AG10803 (cell line): ENCODE results near the gene CSRP2.

Source experiments
- DNase-seq: peaks from one replicate; pipeline ENCODE4 v3.0.0; 2010; ENCODE audit warnings: low read depth
- H3K4me3 ChIP-seq: 2 replicates; pipeline ENCODE4 v1.5.1; 2011; ENCODE audit warnings: mild to moderate bottlenecking, low read length, control low read depth
- CTCF ChIP-seq: conservative IDR thresholded peaks from 2 replicates; pipeline ENCODE4 v1.5.1; 2011; ENCODE audit warnings: mild to moderate bottlenecking, low read length, control low read depth, inconsistent platforms

Gene CSRP2

DNA sequence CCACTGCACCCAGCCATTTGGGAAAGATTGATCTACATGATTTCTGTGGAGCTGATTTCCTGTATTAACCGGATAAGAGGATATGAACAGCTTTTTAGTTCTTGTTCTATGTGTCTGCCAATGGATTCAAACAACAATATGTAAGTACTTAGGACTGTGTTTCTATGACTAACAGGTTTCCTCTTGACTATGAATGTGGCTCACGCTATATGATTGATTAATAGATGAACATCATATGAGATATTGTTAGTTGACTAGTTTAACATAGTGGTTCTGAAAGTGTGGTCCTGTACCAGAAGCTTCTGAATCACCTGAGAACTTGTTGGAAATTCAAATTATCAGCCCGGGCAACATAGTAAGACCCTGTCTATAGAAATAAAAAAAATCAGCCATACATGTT lies 12.8 kb upstream of the CSRP2 start:
- no peak for DNase-seq
- H3K4me3 ChIP-seq = no peak overlapping the region
- TF ChIP-seq CTCF = no peak

DNA sequence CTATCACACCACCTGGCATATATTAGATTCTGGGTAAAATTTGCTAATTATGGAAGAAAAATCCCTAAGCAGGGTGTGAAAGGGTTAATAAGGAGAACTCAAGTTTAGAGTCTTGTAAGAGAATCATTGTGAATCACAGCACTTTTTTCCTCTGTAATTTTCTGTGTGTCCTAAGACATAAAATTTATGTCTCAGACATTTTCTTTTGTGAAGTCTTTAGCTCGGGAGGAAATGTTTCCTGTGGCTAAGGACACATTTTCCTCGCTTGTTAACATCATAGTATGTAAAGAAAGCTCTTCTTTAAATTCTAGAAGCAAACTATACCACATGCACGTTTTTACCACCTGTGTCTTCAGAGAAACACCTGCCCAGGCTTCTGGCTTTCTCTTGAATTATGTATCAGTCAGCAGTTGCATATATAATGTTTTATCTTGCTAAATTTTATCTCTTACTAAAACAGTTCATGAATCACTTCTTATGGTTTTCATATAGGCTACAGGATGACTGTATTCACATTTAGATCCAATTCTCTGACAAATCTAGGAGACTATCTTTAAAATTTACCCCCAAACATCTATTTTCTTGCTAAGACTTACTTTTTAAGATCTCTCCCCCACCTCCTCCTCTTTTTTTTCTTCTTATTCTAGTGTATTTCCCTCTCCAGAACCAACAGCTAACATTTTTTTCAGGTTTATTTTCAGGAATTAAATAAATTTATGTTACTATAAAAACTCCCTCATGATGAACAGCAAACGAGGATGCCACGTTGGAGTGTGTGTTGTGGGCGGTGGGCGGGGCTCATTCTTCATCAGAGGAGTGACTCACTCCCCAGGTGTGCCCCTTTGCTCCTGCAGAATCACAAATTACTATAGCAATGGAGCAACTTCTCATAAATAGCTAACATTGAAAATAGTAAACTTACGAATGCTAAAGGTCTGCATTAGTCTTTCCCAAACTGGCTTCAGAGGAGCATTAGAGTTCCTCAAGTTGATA lies 11.6 kb upstream of the CSRP2 start:
- H3K4me3 ChIP-seq = no peak overlapping the region
- DNase-seq = no peak
- TF ChIP-seq CTCF = no peak

GRCh38 chr12:76888775-76889174 lies 10.0 kb upstream of the CSRP2 start:
- DNase-seq = no peak
- no peak for TF ChIP-seq CTCF
- no peak overlapping the region for H3K4me3 ChIP-seq

GRCh38 chr12:76883811-76884210 lies 5.0 kb upstream of the CSRP2 start:
- no peak for TF ChIP-seq CTCF
- H3K4me3 ChIP-seq = no peak overlapping the region
- DNase-seq = peak; percentile 73

DNA sequence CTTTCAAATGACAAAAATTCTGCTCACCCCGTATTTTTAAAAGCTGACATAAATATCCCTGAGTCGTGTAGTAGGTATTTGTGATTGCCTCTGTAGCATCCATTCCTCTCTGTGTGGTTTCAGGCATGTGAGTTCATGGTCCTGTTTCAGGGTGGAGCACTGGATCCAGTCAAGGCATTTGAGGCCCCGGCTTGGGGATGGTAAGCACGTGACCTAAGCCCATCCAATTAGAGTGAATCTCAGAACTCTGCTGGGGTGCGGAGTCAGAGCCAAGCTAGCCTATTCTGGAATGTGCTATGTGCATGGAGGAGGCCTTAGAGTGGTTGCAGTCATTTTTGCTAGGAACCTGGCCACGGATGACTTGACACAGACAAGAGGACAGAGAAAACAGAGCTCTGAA lies 4.3 kb upstream of the CSRP2 start:
- no peak overlapping the region for H3K4me3 ChIP-seq
- peak; percentile 79 for DNase-seq
- no peak for TF ChIP-seq CTCF

- no peak for TF ChIP-seq CTCF
- no peak for DNase-seq
- H3K4me3 ChIP-seq = no peak overlapping the region
These were observed 3.5 kb upstream of the CSRP2 start for GRCh38 chr12:76882367-76882766.

- no peak for DNase-seq
- TF ChIP-seq CTCF = no peak
- no peak overlapping the region for H3K4me3 ChIP-seq
These were observed 2.3 kb upstream of the CSRP2 start for GRCh38 chr12:76881142-76881541.
